Ishikawa (cell line): Measurements from ENCODE around the gene PLXNA2.

Experiments
- CEBPB ChIP-seq: IDR thresholded peaks from 2 replicates; pipeline ENCODE4 v1.6.1; 2012
- CREB1 ChIP-seq: IDR thresholded peaks from 2 replicates; pipeline ENCODE4 v1.6.1; 2012; ENCODE audit warnings: low read depth
- EGR1 ChIP-seq: IDR thresholded peaks from 2 replicates; pipeline ENCODE4 v1.6.1; 2012
- EP300 ChIP-seq: IDR thresholded peaks from 2 replicates; pipeline ENCODE4 v1.6.1; 2012; ENCODE audit warnings: borderline replicate concordance
- FOXM1 ChIP-seq: IDR thresholded peaks from 2 replicates; pipeline ENCODE4 v1.6.1; 2012; ENCODE audit warnings: low read depth, borderline replicate concordance
- MAX ChIP-seq: IDR thresholded peaks from 2 replicates; pipeline ENCODE4 v1.6.1; 2012
- NFIC ChIP-seq: IDR thresholded peaks from 2 replicates; pipeline ENCODE4 v1.6.1; 2012
- RAD21 ChIP-seq: IDR thresholded peaks from 2 replicates; pipeline ENCODE4 v1.6.1; 2012; ENCODE audit warnings: low read depth
- REST ChIP-seq: IDR thresholded peaks from 2 replicates; pipeline ENCODE4 v1.6.1; 2012; ENCODE audit warnings: low read depth, mild to moderate bottlenecking
- TAF1 ChIP-seq: IDR thresholded peaks from 2 replicates; pipeline ENCODE4 v1.6.1; 2012; ENCODE audit warnings: low read depth, mild to moderate bottlenecking
- TCF12 ChIP-seq: IDR thresholded peaks from 2 replicates; pipeline ENCODE4 v1.6.1; 2012; ENCODE audit warnings: low read depth
- TEAD4 ChIP-seq: IDR thresholded peaks from 2 replicates; pipeline ENCODE4 v1.6.1; 2012
- USF1 ChIP-seq: IDR thresholded peaks from 2 replicates; pipeline ENCODE4 v1.6.1; 2012
- YY1 ChIP-seq: IDR thresholded peaks from 2 replicates; pipeline ENCODE4 v1.6.1; 2012; ENCODE audit warnings: low read depth
- ZBTB7A ChIP-seq: IDR thresholded peaks from 2 replicates; pipeline ENCODE4 v1.6.1; 2012; ENCODE audit warnings: low read depth

The PLXNA2 gene

DNA sequence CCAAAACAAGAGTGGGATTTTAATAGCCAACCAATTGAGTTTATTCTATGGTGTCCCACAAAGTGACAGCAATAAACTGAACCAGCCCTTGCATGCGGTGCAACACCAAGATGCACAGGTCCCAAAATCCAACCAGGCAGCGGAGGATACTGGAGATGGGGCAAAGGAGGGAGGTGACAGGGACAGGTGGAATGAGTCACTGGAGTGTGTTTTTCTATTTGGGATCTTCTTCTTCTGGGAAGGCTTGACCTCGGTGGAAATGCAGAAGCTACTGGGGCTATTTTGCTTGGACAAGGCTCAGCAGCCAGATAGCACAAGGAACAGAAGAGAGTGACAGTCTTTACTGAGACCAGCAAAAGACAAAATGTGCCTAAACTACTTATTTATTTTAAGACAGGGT, 97.5 kb downstream of the PLXNA2 start:
- TF ChIP-seq EGR1, result no peak
- TF ChIP-seq FOXM1, result no peak
- TF ChIP-seq USF1, result no peak
- no peak for TF ChIP-seq TCF12
- TF ChIP-seq TAF1, result no peak
- no peak for TF ChIP-seq CEBPB
- TF ChIP-seq REST, result no peak
- TF ChIP-seq TEAD4, result no peak
- TF ChIP-seq YY1, result no peak
- no peak for TF ChIP-seq NFIC
- no peak for TF ChIP-seq EP300
- no peak for TF ChIP-seq ZBTB7A
- no peak for TF ChIP-seq CREB1
- no peak for TF ChIP-seq MAX
- no peak for TF ChIP-seq RAD21

- no peak for TF ChIP-seq EP300
- no peak for TF ChIP-seq TAF1
- no peak for TF ChIP-seq TEAD4
- TF ChIP-seq CREB1, result no peak
- TF ChIP-seq TCF12, result no peak
- TF ChIP-seq EGR1, result no peak
- no peak for TF ChIP-seq MAX
- TF ChIP-seq CEBPB, result no peak
- no peak for TF ChIP-seq REST
- no peak for TF ChIP-seq ZBTB7A
- TF ChIP-seq FOXM1, result no peak
Observed at GRCh38 chr1:208145167-208145566, 99.0 kb downstream of the PLXNA2 start.

DNA sequence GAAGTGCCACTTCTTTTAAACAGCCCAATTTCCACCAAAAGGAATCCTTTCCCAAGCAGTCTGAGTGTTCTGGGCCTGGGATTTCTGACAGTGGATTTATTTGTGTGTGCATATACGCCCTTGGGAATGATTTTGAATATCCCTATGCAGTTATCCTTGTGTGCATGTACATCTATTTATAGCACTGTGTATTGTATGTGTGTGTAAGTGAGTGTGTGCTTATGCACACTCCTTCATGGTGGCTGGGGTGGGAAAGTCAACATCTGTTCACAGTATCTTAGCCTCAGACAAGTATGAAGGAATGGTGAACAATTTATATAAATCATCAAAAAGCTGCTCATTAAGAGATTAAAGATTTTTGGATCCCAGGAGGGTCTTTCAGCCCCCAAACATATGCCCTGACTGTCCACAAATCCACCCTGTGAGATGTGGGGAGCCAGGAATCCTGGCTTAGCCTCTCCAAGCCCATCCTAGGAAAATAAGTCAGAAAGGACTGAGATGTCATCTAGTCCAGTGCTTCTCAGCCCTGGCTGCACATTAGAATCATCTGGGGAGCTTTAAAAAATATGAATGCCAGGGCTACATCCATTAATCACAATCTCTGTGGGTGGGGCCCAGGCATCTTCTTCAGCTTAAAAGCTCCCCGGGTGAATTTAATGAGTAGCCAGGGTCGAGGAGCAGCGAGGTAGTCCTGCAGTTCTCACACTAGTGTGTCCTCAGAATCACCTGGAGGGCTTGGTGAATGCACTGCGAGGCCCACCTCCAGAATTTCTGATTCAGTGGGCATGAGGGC, 101.4 kb downstream of the PLXNA2 start:
- TF ChIP-seq CREB1, result no peak
- no peak for TF ChIP-seq YY1
- TF ChIP-seq TEAD4, result no peak
- TF ChIP-seq EP300, result no peak
- no peak for TF ChIP-seq ZBTB7A
- no peak for TF ChIP-seq MAX
- TF ChIP-seq RAD21, result no peak
- TF ChIP-seq TAF1, result no peak
- no peak for TF ChIP-seq FOXM1
- TF ChIP-seq USF1, result no peak
- TF ChIP-seq EGR1, result no peak
- no peak for TF ChIP-seq REST
- no peak for TF ChIP-seq CEBPB

- no peak for TF ChIP-seq CEBPB
- TF ChIP-seq CREB1, result no peak
- TF ChIP-seq ZBTB7A, result no peak
- TF ChIP-seq RAD21, result no peak
- no peak for TF ChIP-seq YY1
- TF ChIP-seq REST, result no peak
- no peak for TF ChIP-seq MAX
- TF ChIP-seq EGR1, result no peak
- TF ChIP-seq NFIC, result no peak
- no peak for TF ChIP-seq TEAD4
- no peak for TF ChIP-seq FOXM1
- TF ChIP-seq TCF12, result no peak
- no peak for TF ChIP-seq USF1
- no peak for TF ChIP-seq EP300
- TF ChIP-seq TAF1, result no peak
Observed at GRCh38 chr1:208141610-208142192, 102.5 kb downstream of the PLXNA2 start.
